NCI-H82 treated with DMSO at 0.1 percent for 48 hours (cell line): ENCODE measurements around the gene CEP112.

Source experiments
- DNase-seq: peaks from one replicate; lab custom pipeline; 2025; ENCODE audit not compliant: unreplicated experiment; lab: John Stamatoyannopoulos, UW

Gene CEP112

DNA sequence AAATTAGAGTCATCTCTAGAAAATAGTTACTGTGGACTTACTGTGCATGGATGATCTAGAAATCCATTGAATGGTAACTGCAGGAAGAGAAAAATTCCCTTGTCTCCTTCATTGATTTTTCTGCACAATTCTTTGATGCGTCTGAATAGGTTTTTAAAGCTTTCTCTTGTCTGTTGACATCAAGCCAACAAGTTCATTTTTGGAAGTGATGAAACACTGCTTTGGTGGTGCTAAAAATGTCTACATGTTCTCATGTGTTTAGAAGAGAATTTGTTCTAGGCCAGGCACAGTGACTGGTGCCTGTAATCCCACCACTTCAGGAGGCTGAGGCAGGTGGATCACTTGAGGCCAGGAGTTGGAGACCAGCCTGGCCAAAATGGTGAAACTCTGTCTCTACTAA lies 573.4 kb downstream of the CEP112 start:
- no peak for DNase-seq

- DNase-seq = no peak
Observed at GRCh38 chr17:65617496-65617895, 574.4 kb downstream of the CEP112 start.

GRCh38 chr17:65609749-65610148 lies 582.2 kb downstream of the CEP112 start:
- no peak for DNase-seq

- no peak for DNase-seq
Observed at GRCh38 chr17:65609286-65609685, 582.6 kb downstream of the CEP112 start.

DNA sequence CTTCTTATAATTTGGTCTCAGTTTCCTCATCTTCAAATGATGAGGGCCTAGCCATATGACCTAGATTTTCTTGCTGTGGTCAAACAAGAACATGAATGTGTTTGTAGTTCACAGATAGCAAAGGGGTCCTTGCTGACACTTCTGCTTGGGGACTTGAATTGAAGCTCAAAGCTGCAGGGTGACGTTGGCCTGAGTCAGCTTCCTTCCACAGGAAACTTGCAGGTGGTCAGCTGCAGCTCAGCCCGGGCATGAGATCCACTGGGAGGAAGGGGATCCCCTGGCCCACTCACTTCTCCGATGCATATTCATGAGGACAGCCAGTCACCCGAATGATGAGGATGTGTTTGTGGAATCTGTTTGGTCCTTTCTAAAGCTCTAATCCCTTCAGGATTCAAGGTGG lies 587.9 kb downstream of the CEP112 start:
- no peak for DNase-seq

DNA sequence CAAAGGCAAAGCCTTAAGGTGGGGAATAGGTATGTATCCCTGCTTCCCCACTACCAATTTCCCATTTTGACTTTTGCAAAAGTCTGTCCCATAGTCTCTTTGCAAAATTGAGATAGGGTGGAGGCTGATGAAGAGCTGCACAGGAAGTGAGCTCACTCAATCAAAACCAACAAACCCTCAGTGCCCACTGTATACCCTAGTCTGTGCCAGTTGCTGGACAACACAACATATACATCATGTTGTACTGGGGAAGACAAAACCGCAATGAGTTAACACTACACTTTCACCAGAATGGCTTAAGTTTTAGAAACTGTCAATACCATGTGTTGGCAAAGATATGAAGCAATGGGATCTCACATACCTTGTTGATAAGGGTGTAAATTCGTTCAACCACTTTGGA lies 590.1 kb downstream of the CEP112 start:
- DNase-seq = no peak

GRCh38 chr17:65601145-65601544 lies 590.8 kb downstream of the CEP112 start:
- DNase-seq = no peak

DNA sequence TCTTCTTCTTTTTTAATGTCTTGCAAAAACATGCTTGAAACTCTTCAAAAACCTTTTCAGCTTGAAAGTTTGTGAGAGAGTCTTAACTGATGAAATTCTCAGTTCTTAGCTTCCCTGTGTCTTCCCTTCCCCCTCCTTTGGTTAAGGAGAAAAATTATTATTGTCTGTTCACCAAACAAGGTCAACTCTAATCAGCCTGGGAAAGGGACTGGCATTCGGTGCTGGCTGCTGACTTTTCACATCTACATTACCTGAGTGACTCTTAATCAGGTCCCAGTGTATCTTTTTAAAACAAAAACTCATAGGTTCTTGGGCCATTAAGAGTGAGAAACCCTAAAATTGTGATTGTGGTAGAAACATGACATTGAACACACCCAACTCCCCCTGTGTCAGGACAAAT lies 591.4 kb downstream of the CEP112 start:
- no peak for DNase-seq

GRCh38 chr17:65599650-65600049 lies 592.3 kb downstream of the CEP112 start:
- DNase-seq = no peak

GRCh38 chr17:65598746-65599145 lies 593.2 kb downstream of the CEP112 start:
- DNase-seq = no peak

DNA sequence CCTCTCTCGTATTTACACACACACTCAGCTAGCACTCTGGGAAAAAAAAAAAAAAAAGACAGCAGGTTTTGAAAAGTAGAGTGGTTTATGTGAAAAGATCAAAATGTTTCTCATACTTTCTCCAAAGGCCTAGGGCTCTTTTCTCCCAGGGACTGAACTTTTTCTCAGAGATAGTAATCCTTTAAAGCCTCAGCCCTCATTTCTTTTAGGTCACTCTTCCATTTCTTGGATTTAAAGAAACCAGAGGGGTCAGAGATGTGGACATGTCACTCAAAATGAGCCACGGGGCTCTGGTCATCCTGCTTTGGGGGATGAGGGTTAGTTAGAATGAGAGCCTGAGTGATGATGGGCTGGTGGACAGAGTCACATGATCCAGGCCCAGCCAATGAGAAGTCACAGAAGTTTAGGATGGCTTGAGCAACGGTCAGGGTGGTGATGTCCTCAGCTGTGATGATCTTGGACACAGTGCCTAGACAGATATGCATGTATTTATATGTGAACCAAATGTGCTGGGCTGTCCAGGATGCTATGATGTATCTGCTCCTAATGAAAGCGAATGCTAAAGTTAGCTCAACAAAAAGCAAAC lies 596.8 kb downstream of the CEP112 start:
- no peak for DNase-seq

DNA sequence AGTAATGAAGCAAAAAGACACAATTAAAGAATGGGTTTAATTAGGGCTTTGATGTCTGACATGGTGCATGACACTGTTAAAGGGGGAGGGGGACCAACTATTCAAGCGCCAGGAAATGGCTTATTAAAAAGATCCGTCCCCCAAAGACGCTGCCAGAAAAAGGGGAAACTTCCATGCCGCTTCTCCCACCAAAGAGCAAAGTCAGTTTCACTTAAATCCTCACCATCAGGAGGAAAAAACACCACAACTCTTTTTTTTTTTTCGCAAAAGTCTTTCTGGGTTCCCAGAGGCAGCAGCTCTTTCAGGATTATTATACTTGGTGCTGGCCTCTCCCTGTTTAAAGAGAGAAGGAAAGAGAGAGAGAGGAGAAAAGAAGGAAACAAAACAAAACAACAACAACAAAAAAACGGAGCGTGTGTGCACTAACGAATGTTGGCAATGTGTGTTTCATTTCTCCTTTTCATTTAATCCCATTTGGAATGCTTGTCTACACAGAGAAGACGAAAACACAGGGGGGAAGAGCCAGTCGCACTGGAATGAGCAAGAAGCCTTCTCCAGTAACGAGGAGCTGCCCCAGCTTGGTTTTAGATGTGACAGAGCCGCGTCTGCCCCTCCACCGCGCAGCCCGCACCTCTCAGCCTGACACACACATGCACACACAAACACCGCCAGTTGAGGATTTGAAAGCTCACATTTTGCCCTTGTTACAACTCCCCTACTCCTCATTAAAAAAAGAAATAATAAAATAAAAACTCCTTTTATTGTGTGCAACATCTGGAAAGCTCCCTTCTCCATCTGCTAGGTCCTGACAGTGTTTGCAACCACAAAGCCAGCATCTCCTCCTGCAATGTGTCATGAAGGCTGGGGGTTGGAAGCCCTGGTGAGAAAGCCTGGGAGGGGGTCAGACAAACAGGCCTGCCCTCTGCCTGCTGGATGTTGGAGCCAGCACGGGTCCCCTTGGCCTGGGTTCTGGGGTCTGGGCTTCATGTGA lies 597.8 kb downstream of the CEP112 start:
- DNase-seq = peak; percentile 4

- DNase-seq = no peak
Observed at GRCh38 chr17:65593092-65593854, 598.7 kb downstream of the CEP112 start.

GRCh38 chr17:65592125-65592965 lies 599.6 kb downstream of the CEP112 start:
- no peak for DNase-seq

DNA sequence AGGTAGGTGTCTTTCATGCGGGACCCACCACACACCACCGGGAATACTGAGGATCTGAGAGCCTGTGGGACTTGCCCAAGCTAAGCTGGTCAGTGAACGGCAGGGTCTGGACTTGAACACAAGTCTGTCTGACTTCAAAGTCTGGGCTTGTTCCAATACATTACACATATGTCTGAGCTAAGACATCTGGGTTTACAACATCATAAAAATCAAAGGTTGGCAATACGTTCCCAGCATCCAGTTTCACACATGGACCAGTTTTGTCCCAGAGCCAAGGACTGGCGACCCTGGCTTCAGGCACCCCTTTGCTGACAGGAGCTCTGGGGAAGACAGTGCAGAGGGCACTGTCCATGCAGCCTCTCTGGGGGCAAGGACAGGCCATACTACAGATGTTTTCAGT lies 602.6 kb downstream of the CEP112 start:
- DNase-seq = no peak

GRCh38 chr17:65588181-65588808 lies 603.6 kb downstream of the CEP112 start:
- DNase-seq = no peak

GRCh38 chr17:65587534-65588180 lies 604.3 kb downstream of the CEP112 start:
- DNase-seq = no peak

DNA sequence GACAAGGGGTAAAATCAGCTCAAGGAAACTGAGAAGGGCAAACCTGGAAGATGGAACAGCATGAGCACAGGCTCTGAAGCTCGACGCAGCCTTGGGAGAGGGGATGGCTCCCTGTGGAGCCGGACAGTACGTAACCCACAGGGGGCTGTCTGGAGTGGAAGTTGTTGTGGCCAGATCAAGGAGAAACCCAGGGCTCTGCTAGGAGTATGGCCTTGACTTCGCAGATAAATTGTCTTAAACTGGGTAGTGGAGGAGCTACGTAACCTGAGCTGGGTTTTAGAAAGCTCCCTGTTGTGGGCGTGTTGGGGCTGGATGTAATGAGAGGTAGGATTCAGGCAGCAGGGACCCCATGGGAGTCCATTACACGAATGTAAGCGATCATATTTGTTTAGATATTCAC lies 605.0 kb downstream of the CEP112 start:
- DNase-seq = no peak
